GM18517 (cell line): ENCODE data around the gene B4GALT6.
A peak's percentile ranks its signal among the peaks of the same experiment; 100 is the strongest.

Experiments
- ATAC-seq: cut with Tn5 transposase; IDR thresholded peaks from one replicate; pipeline ENCODE4 v1.9.1; 2021; ENCODE audit warnings: mild to moderate bottlenecking, moderate library complexity; ENCODE audit not compliant: unreplicated experiment

Gene B4GALT6

DNA sequence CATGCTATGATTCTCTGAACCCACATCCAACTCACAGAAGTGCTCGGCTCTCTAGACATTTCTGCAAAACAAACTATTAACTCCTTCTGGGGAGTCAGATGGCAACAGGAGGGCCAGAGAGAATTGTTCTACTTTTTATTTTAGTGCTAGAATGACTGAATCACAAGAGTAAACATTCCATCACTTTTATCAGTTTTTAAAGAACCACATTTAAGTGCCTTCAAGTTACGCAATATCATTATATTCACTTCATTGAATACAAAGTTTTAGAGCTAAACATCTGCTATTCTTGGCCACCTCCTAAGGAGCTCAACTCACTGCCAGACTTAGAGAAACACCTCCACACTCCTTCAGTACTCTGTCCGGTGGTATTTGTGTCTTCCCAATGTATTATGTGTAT lies 22.4 kb downstream of the B4GALT6 start:
- ATAC-seq = no peak

DNA sequence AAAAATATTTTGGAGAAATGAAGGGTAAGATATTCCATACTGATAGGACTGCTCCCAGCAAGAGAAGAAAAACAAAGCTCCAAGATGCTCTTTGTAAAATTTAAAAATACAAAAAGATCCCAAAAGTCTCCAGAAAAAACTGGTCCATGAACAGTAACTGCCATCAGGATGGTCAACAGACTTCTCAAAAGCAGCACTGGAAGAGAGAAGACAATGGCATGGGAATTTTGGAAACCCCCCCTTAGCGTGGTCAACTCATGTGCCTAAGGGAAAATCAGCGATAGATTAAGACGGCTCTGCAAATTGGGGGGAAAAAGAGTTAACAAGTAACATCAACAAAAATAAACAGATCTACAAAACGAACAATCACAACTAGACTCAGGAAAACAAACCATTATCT lies 23.6 kb downstream of the B4GALT6 start:
- no peak for ATAC-seq

DNA sequence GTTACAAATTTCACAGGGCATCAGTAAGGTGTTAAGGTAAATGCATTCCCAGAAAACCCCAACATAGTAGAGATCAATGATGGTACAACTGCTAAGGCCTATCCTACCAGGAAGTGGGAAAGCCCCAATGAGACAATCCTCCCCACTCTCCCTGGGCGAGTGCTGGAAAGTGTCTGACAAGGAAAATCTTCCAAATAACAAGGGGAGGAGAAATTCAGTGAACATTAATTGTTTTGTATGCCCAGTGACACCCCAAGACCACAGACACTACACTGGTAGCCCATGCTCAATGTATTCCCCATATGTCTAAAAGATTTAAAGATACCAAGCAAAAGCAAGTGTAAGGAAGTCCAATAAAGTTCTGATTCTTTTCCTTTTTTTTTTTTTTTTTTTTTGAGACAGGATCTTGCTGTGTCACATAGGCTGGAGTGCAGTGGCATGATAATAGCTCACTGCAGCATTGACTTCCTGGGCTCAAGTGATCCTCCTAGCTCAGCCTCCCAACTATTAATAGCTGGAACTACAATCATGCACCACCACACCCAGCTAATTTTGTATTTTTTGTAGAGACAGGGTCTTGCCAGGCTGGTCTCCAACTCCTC lies 24.7 kb downstream of the B4GALT6 start:
- ATAC-seq = no peak

DNA sequence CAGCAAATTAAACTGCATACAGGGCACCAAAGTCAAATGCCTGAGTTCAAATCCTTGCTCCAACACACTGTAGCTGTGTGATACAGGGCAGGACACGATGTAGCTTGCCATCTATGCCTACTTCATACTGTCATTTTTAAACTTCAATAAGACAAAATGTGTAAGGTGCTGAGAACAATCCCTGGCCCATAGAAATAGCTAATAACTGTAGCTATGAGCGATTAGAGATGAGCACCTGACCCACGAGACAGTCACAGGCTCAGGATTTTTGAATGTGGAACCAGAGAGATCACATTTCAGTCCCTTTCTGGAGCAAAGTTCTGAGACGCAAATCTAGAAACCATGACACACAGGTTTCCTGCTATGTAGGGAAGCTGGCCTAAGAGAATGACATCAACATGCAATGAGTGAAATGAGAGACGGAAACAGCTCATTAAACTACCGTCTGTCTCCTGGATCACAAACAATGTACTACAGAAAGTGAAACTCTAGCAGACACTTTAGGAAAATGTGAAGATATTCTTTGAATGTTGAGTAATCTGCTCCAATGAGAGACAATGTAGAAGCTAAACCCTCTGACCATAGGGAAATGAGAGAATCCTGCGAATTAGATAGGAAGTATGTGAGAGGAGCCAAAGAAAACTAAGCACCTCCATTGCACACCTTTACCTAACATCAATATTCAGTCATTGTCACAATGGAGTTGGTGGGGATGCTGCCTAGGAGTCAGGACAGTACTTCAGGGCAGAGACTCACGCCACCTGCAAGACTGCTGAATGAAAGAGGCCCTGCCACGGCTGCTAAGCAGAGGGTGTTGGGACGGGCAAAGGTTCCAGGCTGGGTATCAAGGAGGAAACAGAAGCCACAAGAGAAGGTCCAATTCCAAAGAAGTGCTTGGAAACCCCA lies 25.5 kb downstream of the B4GALT6 start:
- peak; percentile 73 for ATAC-seq

DNA sequence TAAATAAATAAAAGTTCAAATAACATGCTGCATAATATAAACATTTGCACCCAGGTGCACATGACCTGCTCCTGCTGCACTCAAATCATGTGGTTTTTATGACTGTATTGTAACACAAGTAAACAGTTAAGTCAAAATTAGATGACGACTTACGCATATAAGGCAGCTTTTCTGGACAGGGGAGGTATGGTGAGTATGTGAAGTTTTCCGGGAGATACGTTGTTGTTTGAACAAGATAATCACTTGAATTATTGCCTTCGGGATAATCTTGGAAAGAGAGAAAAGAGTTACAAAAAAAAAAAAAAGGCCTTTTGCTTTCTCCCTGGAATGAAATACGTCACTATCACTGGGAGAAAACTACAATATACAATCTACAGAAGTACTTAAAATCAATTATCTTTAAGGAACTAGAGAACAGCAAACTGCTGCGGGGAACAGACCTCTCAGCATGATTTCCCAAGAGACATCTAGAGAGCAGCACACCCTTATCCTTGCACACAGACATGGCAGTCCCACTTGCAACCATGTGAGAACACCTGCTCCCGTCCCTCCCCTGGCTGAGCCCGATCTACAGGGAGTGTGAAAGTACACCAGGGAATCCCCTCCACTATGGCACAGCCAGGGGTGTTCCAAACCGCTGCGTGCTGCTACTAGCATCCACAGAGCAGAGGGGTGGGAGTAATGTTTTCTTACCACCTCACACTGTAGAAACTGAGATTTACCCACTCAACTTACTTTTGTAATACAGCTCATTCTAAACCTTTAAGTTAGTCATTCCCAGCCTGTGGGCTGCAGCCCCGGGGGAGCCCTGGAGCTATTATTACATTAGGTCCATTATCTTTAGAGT lies 26.3 kb downstream of the B4GALT6 start:
- ATAC-seq = peak; percentile 77

DNA sequence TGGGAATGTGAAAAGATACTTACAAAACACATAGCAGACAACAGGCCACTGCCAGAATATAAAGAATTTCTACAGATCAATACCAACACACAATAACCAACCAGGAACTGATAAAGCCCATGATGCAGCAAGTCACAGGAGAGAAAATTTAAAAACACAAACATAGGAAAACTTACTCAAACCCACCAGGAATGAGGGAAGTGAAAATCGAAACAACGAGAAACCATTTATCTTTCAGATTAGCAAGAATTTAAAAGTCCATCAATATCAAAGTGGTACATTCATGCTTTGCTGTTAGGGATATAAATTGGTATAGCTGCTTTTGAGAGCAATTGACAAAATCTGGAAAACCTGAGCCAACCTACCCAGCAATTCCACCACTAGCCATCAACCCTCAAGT lies 27.6 kb downstream of the B4GALT6 start:
- no peak for ATAC-seq

DNA sequence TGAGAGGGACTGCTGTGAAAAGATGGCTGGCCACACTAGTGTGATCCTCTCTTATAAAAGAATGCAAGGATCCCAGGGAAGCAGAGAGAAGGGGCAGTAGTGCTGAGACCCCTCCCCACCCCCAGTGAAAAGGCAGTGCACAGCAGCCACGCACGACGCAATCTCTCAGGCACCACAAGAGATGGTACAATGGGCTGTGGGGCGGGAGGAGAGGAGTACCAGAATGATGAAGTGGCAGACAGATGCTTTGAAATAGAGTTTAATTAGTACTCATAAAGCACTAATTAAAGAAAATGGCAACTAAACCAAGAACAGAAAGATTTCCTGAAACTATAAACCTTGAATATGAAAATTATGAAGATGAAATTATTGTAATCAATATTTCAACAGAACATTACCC lies 29.0 kb downstream of the B4GALT6 start:
- ATAC-seq = no peak

DNA sequence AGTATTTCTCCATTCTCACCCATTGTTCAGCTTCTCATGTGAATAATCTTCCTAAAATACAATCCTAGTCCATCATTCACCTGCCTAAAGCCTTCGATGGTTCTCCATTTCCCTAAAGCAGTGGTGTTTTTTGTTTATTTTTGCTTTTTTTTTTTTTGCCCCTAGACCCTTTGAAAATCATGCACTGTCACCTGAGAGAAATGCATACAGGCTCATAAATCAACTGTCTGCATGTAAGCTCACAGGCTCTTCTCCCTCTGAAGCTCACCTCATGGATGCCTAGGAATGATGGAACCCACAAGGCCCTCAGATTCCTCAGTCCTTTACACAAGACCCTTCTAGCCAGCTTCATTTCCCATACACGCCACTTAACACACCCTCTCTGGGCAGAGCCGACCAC lies 31.5 kb downstream of the B4GALT6 start:
- no peak for ATAC-seq

DNA sequence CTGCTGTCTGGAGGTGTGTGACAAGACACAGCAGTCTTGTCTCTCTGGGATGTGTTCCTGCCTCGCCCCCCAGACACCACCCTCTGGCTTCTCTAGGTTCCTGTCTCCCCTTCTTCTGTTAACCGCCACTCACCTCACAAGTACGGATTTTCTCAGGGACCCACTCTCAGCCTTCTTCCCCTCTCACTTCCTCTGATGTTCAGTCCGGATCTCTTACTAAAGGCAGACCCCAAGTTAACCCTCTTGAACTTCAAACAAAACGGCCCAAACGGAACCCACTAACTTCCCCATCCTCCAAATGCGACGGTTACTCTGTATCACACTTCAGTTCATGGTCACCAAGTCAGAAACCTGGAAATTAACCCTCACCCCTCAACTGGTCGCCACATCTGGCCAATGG lies 32.0 kb downstream of the B4GALT6 start:
- no peak for ATAC-seq

DNA sequence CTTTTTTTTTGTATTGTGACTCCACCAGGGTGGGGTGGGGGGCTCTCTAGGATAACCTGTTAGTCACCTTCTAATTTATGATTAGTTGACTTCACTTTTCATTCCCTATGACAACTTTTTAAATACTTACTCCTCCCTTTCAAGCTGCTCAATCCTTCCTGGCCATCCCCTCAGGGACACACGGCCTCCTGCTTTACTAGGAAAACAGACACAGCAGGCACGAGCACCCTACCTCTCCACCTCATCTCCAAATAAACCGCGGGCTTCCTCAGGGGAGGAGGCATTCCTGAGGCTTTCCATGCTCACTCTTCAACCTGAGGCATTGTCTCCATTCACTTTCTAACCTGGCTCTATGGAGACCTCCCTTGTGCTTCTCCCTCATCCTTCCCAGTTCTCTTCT lies 33.0 kb downstream of the B4GALT6 start:
- ATAC-seq = no peak

DNA sequence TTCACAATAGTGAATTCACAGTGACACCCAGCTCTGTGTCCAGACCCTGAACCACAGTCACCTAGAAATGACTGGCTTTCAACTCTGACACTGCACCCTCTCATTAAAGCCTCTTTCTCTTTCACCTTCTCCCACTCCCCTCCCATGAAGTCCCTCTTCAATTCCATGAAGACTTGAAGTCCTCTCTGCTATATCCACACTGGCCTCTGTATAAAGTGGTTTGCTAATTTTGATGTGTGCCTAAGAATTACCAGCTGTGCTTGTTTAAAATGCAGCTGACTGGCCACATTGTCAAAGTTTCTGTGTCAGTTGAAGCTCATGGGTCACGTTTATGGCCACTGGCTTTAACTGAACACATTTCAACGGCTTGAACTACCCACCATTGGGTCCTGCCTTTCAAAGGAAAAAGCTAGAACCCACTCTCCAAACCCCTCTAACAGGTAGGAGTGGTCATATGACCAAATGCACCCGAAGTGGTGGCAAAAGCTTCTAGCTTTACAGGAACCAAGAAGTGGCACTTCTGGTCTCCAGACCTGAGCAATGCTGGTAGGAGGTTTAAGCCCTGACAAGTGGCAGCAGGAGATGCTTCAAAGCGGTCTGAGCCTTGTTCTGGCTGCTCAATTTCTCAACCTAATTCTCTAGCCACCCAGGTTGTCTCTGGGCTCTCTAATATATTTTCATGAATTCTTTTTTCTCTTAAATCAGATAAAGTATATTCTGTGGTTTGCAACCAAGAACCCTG lies 34.2 kb downstream of the B4GALT6 start:
- ATAC-seq = peak; percentile 51

DNA sequence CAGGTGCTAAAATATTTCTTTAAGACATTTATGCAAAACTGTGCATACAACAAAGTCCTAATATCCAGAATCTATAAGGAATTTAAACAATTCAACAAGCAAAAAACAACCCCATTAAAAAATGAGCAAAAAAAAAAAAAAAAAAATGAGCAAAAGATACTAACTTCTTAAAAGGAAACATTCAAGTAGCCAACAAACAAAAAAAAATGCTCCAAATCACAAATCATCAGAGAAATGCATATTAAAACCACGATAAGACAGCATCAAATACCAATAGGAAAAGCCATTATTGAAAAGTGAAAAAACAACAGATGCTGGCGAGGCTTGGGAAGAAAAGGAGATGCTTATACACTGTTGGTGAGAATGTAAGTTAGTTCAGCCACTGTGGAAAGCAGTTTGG lies 34.9 kb downstream of the B4GALT6 start:
- ATAC-seq = no peak

DNA sequence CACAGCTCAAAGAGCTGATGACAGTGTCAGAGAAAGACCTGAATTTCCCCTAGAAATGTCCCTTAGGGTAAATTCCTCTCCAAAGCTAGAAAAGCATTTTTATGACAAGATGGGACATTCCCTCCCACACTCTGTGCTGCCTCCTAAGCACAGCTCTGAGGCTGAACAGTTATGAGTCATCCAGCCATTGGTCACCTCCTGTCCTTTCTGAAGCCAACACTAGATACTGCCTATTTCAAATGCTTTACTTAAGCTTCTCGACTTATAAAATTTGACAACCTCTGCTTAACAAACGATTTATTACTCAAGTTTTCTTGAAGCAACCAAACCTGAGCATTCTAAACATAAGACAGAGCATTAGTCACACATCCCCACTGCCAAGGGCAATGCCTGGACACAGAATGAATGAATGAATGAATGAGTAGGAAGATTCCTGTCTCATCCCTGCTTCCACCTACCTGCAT lies 35.4 kb downstream of the B4GALT6 start:
- peak; percentile 76 for ATAC-seq

DNA sequence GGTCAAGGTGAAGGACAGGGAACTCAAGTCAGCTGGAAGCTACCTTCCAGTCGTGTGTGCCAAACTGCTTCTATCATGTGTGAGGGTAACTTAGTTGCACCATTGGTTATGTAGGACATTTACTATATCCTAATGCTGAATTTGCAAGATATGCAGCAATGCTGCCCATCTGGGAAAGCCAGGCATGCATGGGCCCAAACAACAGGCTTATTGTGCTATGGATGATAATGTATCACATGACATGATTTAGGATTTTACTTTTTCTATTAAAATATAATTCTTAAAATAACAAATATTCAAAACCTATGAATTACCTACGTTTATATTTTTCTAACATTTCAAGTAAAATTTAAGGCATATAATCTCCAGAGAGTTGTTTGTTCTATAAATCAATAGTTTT lies 35.9 kb downstream of the B4GALT6 start:
- no peak for ATAC-seq

DNA sequence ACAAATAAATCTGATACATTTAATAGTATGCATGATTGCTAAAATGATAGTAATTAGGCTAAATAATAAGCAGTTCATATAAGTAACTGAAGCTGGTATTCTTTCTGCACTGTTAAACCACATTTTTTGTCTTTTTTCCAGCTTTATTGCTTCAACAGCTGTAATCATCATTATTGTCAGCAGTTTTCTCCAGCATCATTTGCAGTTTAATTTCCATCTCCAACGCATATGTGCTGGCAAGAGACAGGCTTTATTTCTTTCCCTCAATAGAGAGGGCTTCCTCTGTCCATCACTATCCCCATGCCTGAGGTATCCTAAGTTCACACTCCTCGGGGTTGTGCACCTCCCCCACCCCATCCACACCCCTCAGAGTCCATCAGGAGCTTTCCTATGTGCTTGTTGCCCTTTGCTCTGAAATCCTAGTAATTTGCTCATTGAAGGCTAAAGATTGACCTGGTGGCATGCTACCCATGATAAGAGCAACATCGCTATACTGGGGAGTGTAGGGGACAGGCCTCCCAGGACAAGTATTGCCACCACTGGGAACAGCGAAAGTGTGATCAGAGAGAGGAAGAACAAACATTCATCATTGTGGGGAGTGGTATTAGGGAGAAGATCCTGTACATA lies 37.1 kb downstream of the B4GALT6 start:
- no peak for ATAC-seq

DNA sequence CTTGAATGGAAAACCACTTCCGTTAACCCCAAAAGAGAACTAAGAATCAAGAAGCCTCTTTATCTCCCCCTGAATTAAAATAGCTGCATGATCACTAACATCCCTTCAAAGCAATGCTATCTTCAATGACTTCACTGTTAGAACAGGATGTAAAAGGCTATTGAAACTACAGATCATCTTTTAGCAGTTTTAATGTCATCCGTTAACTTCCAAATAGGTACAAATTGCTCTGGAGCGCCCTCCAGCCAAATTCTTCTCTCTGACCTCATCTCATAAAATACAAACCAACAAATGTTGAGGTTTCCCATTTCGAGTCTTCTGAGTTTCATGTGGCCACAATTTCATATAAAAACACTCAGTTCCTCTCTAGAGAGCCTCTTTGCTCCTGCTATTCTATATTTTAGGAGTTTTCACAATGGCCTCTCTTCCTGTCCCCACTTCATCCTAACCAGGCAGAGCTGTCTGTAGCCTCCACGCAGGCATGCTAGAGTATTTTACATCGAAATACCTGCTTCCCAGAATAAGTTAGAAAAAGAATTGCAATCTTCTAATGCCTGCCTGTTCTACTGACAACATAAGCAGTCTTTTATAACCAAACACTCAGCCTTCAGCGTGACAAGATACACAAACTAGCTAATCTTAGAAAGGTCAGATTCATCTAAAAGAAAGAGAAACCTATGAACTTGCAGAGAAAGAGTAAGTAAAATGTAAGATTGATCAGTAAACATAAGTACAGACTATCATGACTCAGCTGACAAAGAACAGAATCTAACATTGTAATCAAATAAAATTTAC lies 37.9 kb downstream of the B4GALT6 start:
- ATAC-seq = no peak

DNA sequence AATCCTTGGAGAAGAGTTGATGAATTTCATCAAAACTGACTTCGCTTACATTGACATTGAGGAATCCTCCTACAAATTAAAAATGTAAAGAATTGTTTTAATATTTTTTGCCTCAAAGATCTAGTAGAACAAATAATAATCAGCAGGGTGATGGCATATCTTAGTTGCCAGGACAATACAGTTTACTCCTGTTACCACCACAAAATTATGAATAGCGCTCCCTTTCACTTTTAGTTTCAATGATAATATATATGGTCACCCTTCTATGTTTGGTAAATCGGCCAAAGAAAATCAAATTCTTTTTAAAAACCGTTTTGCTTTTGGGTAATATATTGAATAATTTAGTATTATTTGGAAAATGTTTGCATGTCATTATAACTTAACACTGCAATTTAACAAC lies 39.0 kb downstream of the B4GALT6 start:
- no peak for ATAC-seq

DNA sequence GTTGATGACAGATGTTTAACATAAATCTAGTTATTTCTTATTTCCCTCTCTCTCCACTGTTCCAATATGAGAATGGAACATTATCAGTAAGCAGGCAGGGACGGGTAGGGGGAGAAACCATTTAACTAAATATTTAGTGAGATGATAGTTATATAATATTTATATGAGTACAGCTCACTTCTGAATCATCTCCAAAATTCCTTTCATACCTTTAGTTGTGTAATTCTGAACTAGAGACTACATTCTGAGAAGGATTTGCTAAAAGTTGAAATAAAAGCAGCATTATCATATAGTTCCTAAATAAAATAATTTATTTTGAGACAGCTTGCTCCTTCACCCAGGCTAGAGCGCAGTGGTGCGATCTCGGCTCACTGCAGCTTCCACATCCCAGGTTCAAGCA lies 41.4 kb downstream of the B4GALT6 start:
- no peak for ATAC-seq

DNA sequence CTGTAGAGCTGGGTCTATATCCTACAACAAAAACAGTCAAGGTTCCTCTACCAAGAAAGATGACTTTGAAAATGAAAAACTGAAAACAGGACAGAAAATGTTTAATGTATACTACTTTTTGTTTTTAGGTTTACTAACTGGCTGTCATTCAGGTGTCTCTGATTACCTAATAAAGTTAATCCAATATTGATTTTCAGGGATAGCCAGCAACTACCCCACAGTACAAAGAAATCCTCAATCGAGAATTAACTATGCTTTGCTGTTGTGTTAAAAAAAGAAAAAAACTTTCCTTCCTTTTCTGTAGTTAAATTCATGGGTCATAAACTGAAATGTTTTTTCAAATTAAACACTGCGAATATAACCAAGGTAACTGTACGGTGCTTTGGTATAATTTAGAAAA lies 46.9 kb downstream of the B4GALT6 start:
- ATAC-seq = no peak

DNA sequence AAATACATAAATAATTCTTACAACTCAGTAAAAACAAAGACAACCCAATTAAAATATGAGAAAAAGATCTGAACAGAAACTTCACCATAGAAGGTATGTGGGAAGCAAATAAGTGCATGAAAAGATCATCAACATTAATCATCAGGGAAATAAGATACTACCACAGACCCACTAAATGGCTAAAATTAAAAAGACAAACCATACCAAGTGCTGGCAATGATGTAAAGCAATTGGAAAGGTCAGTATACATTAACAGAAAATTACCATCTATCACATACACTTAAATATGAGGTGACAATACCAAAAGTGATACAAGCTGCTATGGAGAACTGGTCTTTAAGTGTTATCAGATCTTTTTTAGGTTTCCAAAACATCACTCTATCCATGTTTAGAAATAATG lies 48.0 kb downstream of the B4GALT6 start:
- ATAC-seq = no peak
